Activated CD8-positive, alpha-beta memory T cell treated with anti-CD3 and anti-CD28 coated beads, Interleukin-2, amount 10 ng/mL, durations not matched to agents 7 days and 5 days (primary cell): ENCODE measurements around the gene ZSWIM5. TPM values are rescaled to one million over a fixed set of nuclear protein-coding genes. Genes with fewer than 3 reads are reported as not detected.

Experiments
- ATAC-seq: fragments of 150-1000 bp; cut with Tn5 transposase; one replicate; pipeline ENCODE4 v1.10.0; 2021; ENCODE audit warnings: moderate library complexity
- CTCF ChIA-PET: fragments of 350-600 bp; sonication (Branson Sonifier 250); formaldehyde crosslinking; loops from one replicate; lab custom pipeline; 2021; ENCODE audit warnings: antibody characterized with exemption; lab: Charles Lee
- DNase-seq: peaks from one replicate; pipeline ENCODE4 v3.0.0-alpha.2; 2020
- H3K27ac Mint-ChIP-seq: one replicate; pipeline ENCODE4 v1.8.0; 2021; ENCODE audit warnings: mild to moderate bottlenecking, mixed read lengths
- H3K27me3 Mint-ChIP-seq: one replicate; pipeline ENCODE4 v1.8.0; 2021; ENCODE audit warnings: mixed read lengths
- H3K36me3 Mint-ChIP-seq: one replicate; pipeline ENCODE4 v1.8.0; 2021; ENCODE audit warnings: mild to moderate bottlenecking, mixed read lengths
- H3K4me1 Mint-ChIP-seq: one replicate; pipeline ENCODE4 v1.8.0; 2021; ENCODE audit warnings: mixed read lengths
- H3K4me3 Mint-ChIP-seq: one replicate; pipeline ENCODE4 v1.8.0; 2021; ENCODE audit warnings: mild to moderate bottlenecking, moderate library complexity, mixed read lengths
- H3K9me3 Mint-ChIP-seq: one replicate; pipeline ENCODE4 v1.8.0; 2022; ENCODE audit warnings: low read depth, mixed read lengths
- total RNA-seq, 2 experiments: library from RNA; stranded (reverse); gene quantifications; one replicate each; pipeline ENCODE4 v1.2.3, GENCODE V29; 2021

ZSWIM5 gene
- total RNA-seq, 2 experiments from 2014 or later, result 0.47 to 0.64 TPM

DNA sequence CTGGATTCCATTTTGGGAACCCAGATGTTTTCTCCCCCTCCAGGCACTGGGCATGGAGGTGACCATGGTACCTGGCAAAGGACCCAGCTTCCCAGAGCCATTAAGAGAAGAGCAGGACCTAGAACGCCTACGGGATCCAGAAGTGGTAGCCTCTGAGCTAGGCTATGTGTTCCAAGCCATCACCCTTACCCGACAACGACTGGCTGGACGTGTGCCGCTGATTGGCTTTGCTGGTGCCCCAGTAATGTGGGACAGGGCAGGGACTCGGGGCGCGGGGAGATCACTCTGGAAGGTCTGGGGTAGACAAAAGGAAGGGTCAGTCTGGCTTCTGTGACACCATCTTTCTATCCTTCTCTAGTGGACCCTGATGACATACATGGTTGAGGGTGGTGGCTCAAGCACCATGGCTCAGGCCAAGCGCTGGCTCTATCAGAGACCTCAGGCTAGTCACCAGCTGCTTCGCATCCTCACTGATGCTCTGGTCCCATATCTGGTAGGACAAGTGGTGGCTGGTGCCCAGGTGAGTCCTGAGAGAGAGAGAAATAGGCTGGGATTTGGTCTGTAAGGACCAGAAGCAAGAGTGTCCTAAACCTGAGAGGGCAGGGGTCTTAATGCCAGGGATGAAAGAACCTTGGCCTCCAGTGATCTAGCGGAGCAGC, 192.7 kb downstream of the ZSWIM5 start:
- ATAC-seq, result no peak
- peak; percentile 39 for DNase-seq
- Mint-ChIP-seq H3K4me1 (peaks cover 38% of the 10 kb centered on the region), H3K36me3 (peaks cover 9% of the 10 kb centered on the region), H3K4me3 (no peak overlapping the region), H3K27ac (no peak overlapping the region), H3K27me3 (no peaks in the 10 kb centered on the region), H3K9me3 (no peaks in the 10 kb centered on the region)
- CTCF ChIA-PET, result interaction anchor here (1.0 to 13.4 kb wide), 28 partner anchors 8 to 557 kb away, joined by 3 to 341 read pairs (median 4); partner anchors contain the start of genes EIF2B3, HPDL, MUTYH and TESK2

DNA sequence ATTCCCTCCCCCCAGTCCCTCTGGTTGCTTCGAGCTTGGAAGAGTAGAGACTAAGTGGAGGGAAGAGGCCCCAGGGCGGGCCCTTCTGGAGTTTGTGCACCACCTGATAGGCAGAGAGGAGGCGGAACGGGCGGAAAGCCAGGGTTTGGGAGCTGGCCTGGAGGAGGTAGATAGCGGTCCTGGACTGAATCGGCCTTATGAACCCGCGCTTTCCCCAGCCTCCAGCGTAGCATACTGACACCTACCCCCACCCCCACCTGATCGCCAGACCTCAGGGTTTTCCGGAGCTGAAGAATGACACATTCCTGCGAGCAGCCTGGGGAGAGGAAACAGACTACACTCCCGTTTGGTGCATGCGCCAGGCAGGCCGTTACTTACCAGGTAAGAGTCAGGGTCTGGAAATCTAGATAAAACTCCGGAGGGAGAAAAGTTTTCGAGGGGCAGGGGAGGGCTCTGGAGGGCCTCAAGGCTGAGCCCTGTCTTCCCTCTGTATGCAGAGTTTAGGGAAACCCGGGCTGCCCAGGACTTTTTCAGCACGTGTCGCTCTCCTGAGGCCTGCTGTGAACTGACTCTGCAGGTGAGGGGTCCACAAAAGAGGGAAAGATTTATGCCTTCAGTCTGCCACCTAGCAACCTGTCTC, 193.6 kb downstream of the ZSWIM5 start:
- Mint-ChIP-seq H3K4me1 (peaks cover 35% of the 10 kb centered on the region), H3K9me3 (no peaks in the 10 kb centered on the region), H3K4me3 (peak overlapping the region; percentile 75), H3K27ac (peak overlapping the region; percentile 93), H3K36me3 (peaks cover 9% of the 10 kb centered on the region), H3K27me3 (no peaks in the 10 kb centered on the region)
- CTCF ChIA-PET, result interaction anchor here (0.6 to 13.4 kb wide), 18 partner anchors 15 to 555 kb away, joined by 3 to 341 read pairs (median 5); partner anchors contain the start of genes EIF2B3 and TESK2
- DNase-seq, result peak; percentile 49
- ATAC-seq, result no peak

DNA sequence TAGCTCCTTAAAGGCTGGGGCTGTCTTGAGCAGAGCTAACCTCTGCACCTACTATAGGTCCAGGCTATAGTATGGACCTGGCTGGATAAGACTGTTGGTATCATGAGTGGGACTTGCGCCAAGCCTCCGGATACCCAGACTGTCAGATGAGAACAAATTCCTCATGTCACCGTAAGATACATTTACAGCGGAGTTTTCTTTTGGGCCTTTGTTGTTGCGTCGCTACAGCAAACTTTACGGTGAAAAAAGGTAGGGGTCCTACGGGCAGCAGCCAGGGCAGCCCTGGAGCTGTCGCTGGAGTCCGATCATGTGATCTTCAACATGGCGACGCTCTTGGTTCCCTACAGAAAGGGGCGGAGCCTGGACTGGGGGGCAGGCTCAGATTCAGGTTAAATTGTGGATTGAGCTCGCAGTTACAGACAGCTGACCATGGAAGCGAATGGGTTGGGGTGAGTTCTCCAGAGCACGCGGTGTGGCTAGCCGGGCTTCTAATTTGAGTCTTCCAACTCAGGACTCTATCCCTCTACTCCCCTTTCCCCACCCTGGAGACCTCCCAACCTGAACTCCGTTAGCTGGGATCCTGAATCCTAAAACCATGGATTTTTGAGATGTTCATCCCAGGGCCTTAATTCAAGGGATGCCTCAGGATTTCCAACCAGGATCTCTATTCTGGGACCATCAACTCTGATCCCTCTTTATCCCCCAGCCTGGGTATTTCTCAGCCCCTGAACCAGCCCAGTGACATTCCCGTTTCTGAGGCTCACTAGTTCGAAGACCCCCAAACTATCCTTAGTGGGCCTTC, 194.4 kb downstream of the ZSWIM5 start, which contains the start of gene UROD:
TSS of gene UROD (plus strand) at position 418 of the 802 bp plus-strand sequence. CDS start at position 430, 12 bp downstream.
- DNase-seq (peak; percentile 96), ATAC-seq (peak; percentile 81)
- H3K4me1 Mint-ChIP-seq, result peaks cover 35% of the 10 kb centered on the region
- no peaks in the 10 kb centered on the region for H3K27me3 Mint-ChIP-seq
- no peaks in the 10 kb centered on the region for H3K9me3 Mint-ChIP-seq
- H3K4me3 Mint-ChIP-seq, result peak within 1 kb of the TSS; percentile 75
- peak within 1 kb of the TSS; percentile 93 for H3K27ac Mint-ChIP-seq
- CTCF ChIA-PET, result interaction anchor here (0.6 to 13.4 kb wide), 26 partner anchors 14 to 532 kb away, joined by 3 to 341 read pairs (median 6); partner anchors contain the start of genes EIF2B3, MUTYH, PLK3 and RPS8
- peaks cover 9% of the 10 kb centered on the region for H3K36me3 Mint-ChIP-seq

DNA sequence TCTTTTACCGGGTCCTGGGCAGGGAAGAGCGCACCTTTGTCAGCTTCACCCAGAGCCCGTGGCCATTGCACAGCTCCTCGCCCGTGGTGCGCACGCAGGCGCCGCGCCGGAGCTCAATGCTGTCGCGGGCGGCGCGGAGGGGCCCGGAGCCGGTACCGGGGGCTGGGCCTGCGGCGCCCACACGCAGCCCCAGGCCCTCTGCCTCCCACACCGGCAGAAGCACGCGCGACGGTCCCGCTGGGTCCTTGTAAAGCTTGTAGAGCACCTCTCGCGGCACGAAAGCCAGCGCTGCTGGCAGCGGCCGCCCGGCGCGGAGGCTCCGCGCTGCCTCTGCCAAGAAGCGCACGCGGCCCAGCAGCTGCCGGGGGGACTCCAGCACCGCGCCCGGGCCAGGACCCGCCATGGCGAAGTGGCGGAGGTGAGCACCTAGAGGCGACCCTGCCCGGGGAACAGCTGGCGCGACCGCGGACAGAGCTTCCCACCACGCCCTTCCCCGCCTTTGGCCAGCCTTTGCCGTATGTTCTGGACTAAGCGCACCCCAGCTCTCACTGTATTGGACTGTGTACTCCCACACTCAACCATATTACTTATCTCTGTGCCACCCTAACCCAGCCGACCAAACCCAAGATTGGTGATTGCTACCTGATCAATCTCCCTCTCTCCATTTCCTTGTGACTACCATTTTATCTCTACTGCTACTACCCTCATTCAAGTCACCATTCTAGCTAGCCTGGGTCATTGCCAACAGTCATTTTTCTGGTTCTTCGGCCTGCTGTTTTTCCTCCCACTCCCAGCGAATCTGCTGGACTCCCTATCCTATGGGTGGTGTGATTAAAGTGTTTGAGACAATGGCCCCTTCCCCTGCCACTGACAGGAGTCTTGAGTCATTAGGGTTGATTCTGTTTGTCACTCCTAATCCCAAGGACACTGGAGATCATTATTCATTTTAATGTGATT, 195.3 kb downstream of the ZSWIM5 start, which contains the start of gene HECTD3:
TSS of gene HECTD3 (minus strand) at position 470 of the 957 bp plus-strand sequence. CDS start at position 403, 67 bp downstream.
- Mint-ChIP-seq H3K4me3 (peak within 1 kb of the TSS; percentile 75), H3K27me3 (no peaks in the 10 kb centered on the region), H3K4me1 (peaks cover 35% of the 10 kb centered on the region), H3K27ac (peak within 1 kb of the TSS; percentile 93), H3K36me3 (peaks cover 14% of the 10 kb centered on the region), H3K9me3 (no peaks in the 10 kb centered on the region)
- ATAC-seq (peak; percentile 73), DNase-seq (peak; percentile 82)
- CTCF ChIA-PET, result interaction anchor here (0.6 to 13.4 kb wide), 25 partner anchors 17 to 481 kb away, joined by 3 to 341 read pairs (median 6); partner anchors contain the start of genes EIF2B3, MUTYH, PLK3 and RPS8

DNA sequence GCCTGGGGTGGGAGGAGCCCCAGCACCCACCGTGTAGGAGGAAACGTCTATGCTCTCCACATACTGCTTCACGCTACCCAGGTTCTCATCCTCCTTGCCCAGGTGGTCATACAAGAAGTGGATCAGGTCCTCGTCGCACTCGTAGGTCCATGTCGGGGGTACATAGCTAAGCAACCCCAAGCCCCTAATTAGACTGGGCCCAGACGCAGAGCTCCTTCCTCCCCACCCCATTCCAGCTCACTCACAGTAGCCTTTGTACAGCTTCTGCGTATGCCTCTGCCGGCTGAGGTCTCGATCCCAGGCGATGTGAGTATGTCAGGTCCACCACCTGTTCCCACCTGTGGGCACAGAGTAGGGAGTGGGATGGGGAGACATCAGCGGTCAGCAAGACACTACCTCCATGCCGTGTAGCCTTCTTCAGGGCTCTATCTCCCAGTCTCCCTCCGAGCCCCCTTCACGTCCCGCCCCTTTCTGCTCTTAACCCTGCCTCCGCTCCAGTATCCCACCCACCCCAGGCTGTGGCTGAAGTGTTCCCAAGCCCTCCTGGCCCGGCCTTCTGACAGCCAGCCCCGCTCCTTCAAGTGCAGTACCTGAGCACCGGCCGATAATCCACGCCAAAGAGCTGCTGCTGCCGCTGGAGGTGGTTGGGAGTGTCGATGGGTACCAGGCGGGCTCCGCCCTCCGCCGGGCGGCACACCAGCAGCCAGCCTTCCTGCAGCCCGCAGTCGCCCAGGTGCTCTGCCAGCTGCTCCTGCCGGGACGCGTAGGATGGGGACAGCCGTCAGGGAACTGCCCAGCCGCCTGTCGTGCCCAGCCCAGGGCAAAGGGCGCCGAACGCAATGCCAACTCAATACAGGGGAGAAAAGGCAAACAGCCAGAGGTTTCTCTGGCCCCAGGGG, 196.2 kb downstream of the ZSWIM5 start:
- peak overlapping the region; percentile 75 for H3K4me3 Mint-ChIP-seq
- CTCF ChIA-PET, result interaction anchor here (0.5 to 13.4 kb wide), 21 partner anchors 11 to 1641 kb away, joined by 3 to 341 read pairs (median 7); partner anchors contain the start of genes EIF2B3, MUTYH, PLK3 and RPS8
- H3K27me3 Mint-ChIP-seq, result no peaks in the 10 kb centered on the region
- peaks cover 13% of the 10 kb centered on the region for H3K36me3 Mint-ChIP-seq
- H3K27ac Mint-ChIP-seq, result peak overlapping the region; percentile 58
- DNase-seq, result peak; percentile 49
- no peaks in the 10 kb centered on the region for H3K9me3 Mint-ChIP-seq
- no peak for ATAC-seq
- peaks cover 35% of the 10 kb centered on the region for H3K4me1 Mint-ChIP-seq

DNA sequence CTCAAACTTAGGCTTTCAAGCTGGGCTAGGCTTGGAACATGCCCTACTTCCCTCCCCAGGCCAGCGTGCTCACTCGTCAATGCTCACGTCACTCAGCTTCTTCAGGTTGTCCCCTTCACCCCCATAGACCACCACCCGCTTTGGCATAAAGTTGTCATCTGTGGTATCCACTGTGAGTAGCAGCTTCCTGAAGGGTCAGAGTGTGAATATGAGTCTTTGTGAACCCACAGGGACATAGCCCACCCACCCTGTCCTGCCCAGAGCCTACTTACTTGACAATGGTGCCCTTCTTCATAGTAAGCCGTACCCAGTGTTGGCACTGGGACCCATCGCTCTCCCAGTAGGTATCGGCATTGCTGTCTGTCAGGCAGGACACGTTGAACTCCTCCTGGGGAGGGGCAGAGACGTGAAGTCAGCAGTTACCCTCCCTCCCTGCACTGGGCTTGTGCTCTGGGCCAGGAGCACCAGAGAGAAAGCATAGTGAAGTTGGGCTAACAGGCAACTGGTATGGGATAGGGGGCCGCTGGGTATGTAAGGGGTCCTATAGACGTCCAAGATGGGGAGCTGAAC, 197.0 kb downstream of the ZSWIM5 start:
- H3K4me1 Mint-ChIP-seq, result peaks cover 31% of the 10 kb centered on the region
- ATAC-seq (no peak), DNase-seq (peak; percentile 34)
- H3K9me3 Mint-ChIP-seq, result no peaks in the 10 kb centered on the region
- H3K27ac Mint-ChIP-seq, result no peak overlapping the region
- H3K4me3 Mint-ChIP-seq, result peak overlapping the region; percentile 75
- no peaks in the 10 kb centered on the region for H3K27me3 Mint-ChIP-seq
- peaks cover 11% of the 10 kb centered on the region for H3K36me3 Mint-ChIP-seq
- CTCF ChIA-PET, result interaction anchor here (0.5 to 13.4 kb wide), 8 partner anchors 10 to 1640 kb away, joined by 3 to 341 read pairs (median 16); partner anchors contain the start of genes RPS8 and TESK2

DNA sequence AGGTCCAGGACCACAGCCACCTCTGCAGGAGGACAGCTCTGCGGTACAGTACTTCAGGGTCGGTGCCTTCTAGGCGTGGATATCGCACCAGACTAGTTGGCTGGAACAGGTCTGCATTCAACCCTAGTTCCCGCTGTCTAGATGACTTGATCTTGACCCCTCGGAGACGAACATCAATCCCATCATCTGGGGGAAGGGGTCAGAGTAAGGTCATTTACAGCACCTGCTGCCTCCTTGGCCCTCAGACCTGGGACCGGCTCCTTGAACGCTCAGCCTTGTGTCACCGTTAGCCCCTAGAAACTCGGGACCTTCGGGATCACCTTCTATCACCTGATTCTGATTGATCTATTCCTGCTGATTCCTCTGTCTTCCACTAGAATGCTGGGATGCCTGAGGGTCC, 197.9 kb downstream of the ZSWIM5 start:
- CTCF ChIA-PET, result interaction anchor here (1.0 kb wide), 1 partner anchor 20 kb away, joined by 3 read pairs; no protein-coding TSS in a partner anchor
- H3K27ac Mint-ChIP-seq, result no peak overlapping the region
- no peaks in the 10 kb centered on the region for H3K27me3 Mint-ChIP-seq
- peaks cover 24% of the 10 kb centered on the region for H3K4me1 Mint-ChIP-seq
- peaks cover 13% of the 10 kb centered on the region for H3K36me3 Mint-ChIP-seq
- no peak overlapping the region for H3K4me3 Mint-ChIP-seq
- no peaks in the 10 kb centered on the region for H3K9me3 Mint-ChIP-seq
- DNase-seq (peak; percentile 36), ATAC-seq (no peak)

DNA sequence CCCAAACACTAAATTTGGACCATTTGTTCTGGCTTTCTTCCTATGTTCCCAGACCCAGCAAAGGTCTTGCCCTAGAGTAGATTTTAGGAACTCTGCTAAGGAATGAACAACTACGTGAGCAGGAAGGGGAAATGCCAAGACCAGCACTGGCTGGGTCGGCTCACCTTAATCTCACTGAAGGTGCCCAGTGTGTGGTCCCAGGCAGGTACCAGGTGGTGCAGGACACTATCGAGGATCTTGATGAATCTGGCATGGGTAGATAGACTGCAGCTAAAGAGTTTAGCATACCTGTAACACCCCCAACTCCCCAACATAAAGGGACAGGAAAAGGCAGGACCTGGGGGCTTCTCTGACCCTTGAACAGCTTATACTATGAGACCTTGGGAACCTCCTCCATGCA, 198.3 kb downstream of the ZSWIM5 start:
- CTCF ChIA-PET, result no interaction called here
- Mint-ChIP-seq H3K27ac (no peak overlapping the region), H3K4me1 (peaks cover 23% of the 10 kb centered on the region), H3K36me3 (peaks cover 14% of the 10 kb centered on the region), H3K27me3 (no peaks in the 10 kb centered on the region), H3K4me3 (no peak overlapping the region), H3K9me3 (no peaks in the 10 kb centered on the region)
- DNase-seq (no peak), ATAC-seq (no peak)

DNA sequence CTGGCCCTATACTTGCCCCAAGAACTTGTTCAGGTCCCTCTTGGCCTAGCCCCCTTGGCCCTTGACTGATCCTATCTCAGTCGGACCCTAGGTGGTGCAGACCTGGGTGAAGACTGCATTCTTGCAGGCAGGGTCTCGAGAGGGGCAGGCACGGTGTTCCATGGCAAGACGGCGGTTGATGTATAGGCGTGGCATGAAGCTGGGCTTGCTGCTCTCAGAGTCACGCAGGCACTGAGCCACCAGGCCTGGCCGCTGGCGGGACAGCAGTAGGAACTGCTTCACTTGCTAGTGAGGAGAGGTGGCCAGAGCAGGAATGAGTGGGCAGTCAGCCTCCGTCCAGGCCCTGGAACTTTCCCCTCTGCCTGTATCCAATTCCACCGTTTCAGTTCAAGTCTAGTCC, 199.1 kb downstream of the ZSWIM5 start:
- no peaks in the 10 kb centered on the region for H3K9me3 Mint-ChIP-seq
- H3K4me1 Mint-ChIP-seq, result peaks cover 18% of the 10 kb centered on the region
- no peak overlapping the region for H3K27ac Mint-ChIP-seq
- DNase-seq (peak; percentile 35), ATAC-seq (no peak)
- H3K4me3 Mint-ChIP-seq, result no peak overlapping the region
- H3K36me3 Mint-ChIP-seq, result peaks cover 14% of the 10 kb centered on the region
- CTCF ChIA-PET, result no interaction called here
- no peaks in the 10 kb centered on the region for H3K27me3 Mint-ChIP-seq

DNA sequence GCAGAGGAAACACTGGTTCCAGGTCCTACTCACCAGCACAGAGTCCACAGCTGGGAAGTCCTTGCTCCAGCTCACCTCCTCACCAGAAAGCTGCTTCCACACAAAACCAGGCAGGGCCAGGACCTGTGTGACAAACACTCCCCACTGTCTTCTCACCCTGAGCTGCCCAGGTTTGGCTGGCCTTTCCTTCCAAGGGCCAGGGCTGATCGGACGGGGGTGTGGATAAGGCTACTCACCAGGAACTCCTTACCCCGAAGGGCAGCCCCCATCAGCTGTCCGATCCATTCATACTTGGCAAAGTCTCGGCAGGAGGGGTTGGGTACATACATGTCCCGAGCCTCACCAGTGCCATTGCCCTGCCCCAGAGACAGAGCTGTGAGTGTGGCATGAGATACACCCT, 200.6 kb downstream of the ZSWIM5 start:
- CTCF ChIA-PET, result interaction anchor here (1.2 to 1.4 kb wide), 2 partner anchors 8 to 276 kb away, joined by 4 read pairs; no protein-coding TSS in a partner anchor
- Mint-ChIP-seq H3K4me3 (no peak overlapping the region), H3K27ac (no peak overlapping the region), H3K4me1 (peaks cover 15% of the 10 kb centered on the region), H3K9me3 (no peaks in the 10 kb centered on the region), H3K36me3 (peaks cover 15% of the 10 kb centered on the region), H3K27me3 (no peaks in the 10 kb centered on the region)
- ATAC-seq, result no peak
- peak; percentile 33 for DNase-seq
